GM21447 (cell line): ENCODE measurements around the gene DPYSL5.

ENCODE experiments used
- ATAC-seq: cut with Tn5 transposase; IDR thresholded peaks from one replicate; pipeline ENCODE4 v1.9.1; 2021; ENCODE audit not compliant: unreplicated experiment

DPYSL5 gene

GRCh38 chr2:26952374-26952773 lies 104.4 kb downstream of the DPYSL5 start:
- no peak for ATAC-seq

GRCh38 chr2:26954135-26954534 lies 106.2 kb downstream of the DPYSL5 start:
- ATAC-seq = no peak

GRCh38 chr2:26957041-26957440 lies 109.1 kb downstream of the DPYSL5 start:
- ATAC-seq = no peak

- ATAC-seq = no peak
Observed at GRCh38 chr2:26957534-26957933, 109.6 kb downstream of the DPYSL5 start.

GRCh38 chr2:26959331-26959730 lies 111.4 kb downstream of the DPYSL5 start:
- ATAC-seq = no peak

GRCh38 chr2:26964446-26965130 lies 116.7 kb downstream of the DPYSL5 start:
- ATAC-seq = no peak

- ATAC-seq = no peak
Observed at GRCh38 chr2:26968001-26968400, 120.1 kb downstream of the DPYSL5 start.

- ATAC-seq = no peak
Observed at GRCh38 chr2:26969077-26969844, 121.3 kb downstream of the DPYSL5 start.

- ATAC-seq = peak; percentile 72
Observed at GRCh38 chr2:26970244-26970927, 122.5 kb downstream of the DPYSL5 start, which contains the start of gene MAPRE3. TSS of gene MAPRE3 (plus strand) at chr2:26970637. CDS start at chr2:27022219, 51,582 bp downstream.

GRCh38 chr2:26970928-26971627 lies 123.1 kb downstream of the DPYSL5 start:
- no peak for ATAC-seq

GRCh38 chr2:26971911-26972786 lies 124.2 kb downstream of the DPYSL5 start:
- ATAC-seq = no peak

- no peak for ATAC-seq
Observed at GRCh38 chr2:26974352-26974751, 126.4 kb downstream of the DPYSL5 start.

- ATAC-seq = no peak
Observed at GRCh38 chr2:26975102-26975501, 127.2 kb downstream of the DPYSL5 start.

GRCh38 chr2:26975656-26976055 lies 127.7 kb downstream of the DPYSL5 start:
- no peak for ATAC-seq

- no peak for ATAC-seq
Observed at GRCh38 chr2:26976237-26976636, 128.3 kb downstream of the DPYSL5 start.

GRCh38 chr2:26977012-26977411 lies 129.1 kb downstream of the DPYSL5 start:
- ATAC-seq = no peak

GRCh38 chr2:26978061-26978596 lies 130.2 kb downstream of the DPYSL5 start:
- no peak for ATAC-seq

- no peak for ATAC-seq
Observed at GRCh38 chr2:26979741-26980140, 131.8 kb downstream of the DPYSL5 start.

GRCh38 chr2:26980971-26981370 lies 133.0 kb downstream of the DPYSL5 start:
- no peak for ATAC-seq
